H1 (cell line): Measurements from ENCODE around the gene DNAAF5. TPM values are rescaled to one million over a fixed set of nuclear protein-coding genes. Genes with fewer than 3 reads are reported as not detected.

Source experiments
- ASH2L ChIP-seq: fragments of 200-600, 300-600 bp; sonication (generic); IDR thresholded peaks from one replicate; pipeline ENCODE4 v1.7.1; 2017; ENCODE audit warnings: low read length
- ATF3 ChIP-seq: IDR thresholded peaks from 2 replicates; pipeline ENCODE4 v1.6.1; 2011; ENCODE audit warnings: low read depth, mild to moderate bottlenecking, low read length; ENCODE audit not compliant: insufficient read depth
- CBX5 ChIP-seq: fragments of 300-800, 300-1000 bp; sonication (generic); IDR thresholded peaks from 2 replicates; pipeline ENCODE4 v1.7.1; 2016; ENCODE audit warnings: antibody characterized with exemption, low read length, low read depth
- CEBPB ChIP-seq: IDR thresholded peaks from 2 replicates; pipeline ENCODE4 v1.6.1; 2012; ENCODE audit warnings: low read depth, low read length
- CHD7 ChIP-seq: fragments of 300-600 bp; sonication (generic); IDR thresholded peaks from 2 replicates; pipeline ENCODE4 v1.7.1; 2012; ENCODE audit warnings: low read length, moderate library complexity, mild to moderate bottlenecking, inconsistent platforms; ENCODE audit not compliant: insufficient replicate concordance
- KDM1A ChIP-seq: fragments of 200-600, 300-600 bp; sonication (generic); IDR thresholded peaks from 2 replicates; pipeline ENCODE4 v1.7.1; 2016; ENCODE audit warnings: mild to moderate bottlenecking, low read length, borderline replicate concordance
- RBBP5 ChIP-seq: IDR thresholded peaks from 2 replicates; pipeline ENCODE4 v1.7.1; 2012; ENCODE audit warnings: low read depth, mild to moderate bottlenecking, inconsistent platforms, low read length, moderate library complexity, borderline replicate concordance
- RFX5 ChIP-seq: IDR thresholded peaks from 2 replicates; pipeline ENCODE4 v1.6.1; 2011; ENCODE audit warnings: low read depth, low read length, improper control_type of control experiment, borderline replicate concordance
- SP1 ChIP-seq: IDR thresholded peaks from 2 replicates; pipeline ENCODE4 v1.6.1; 2011; ENCODE audit warnings: low read depth, low read length
- SP2 ChIP-seq: IDR thresholded peaks from 2 replicates; pipeline ENCODE4 v1.6.1; 2012; ENCODE audit warnings: mild to moderate bottlenecking, low read length, inconsistent platforms
- TAF1 ChIP-seq: IDR thresholded peaks from 2 replicates; pipeline ENCODE4 v1.6.1; 2011; ENCODE audit warnings: mild to moderate bottlenecking, low read depth, low read length
- ZNF274 ChIP-seq: IDR thresholded peaks from 2 replicates; pipeline ENCODE4 v1.7.0; 2012; ENCODE audit warnings: low read length, borderline replicate concordance; ENCODE audit errors: extremely low read depth
- polyA plus RNA-seq, 7 experiments: library from polyadenylated mRNA; depleted of rRNA in 3 of 7; stranded (reverse) in 5 of 7; unstranded in 2 of 7; fragments of >200 nt in 5 of 7; fragments of 200-250 nt in 2 of 7; gene quantifications; 1 replicate in 5 of 7; 2 replicates in 1 of 7; 4 replicates in 1 of 7; pipeline versions ENCODE4 v1.2.1 to v1.2.3, GENCODE V29; 2011 to 2013; ENCODE audit warnings: missing spikeins in 2 of 7, mixed read lengths in 2 of 7
- total RNA-seq: library from RNA; stranded (reverse); fragmentation: NEBNext Ultra II Directional; extraction: Animal tissue kit (Norgen Biotek cat#: 25700); gene quantifications from 2 replicates; pipeline ENCODE4 v1.2.1, GENCODE V29; 2021

The DNAAF5 gene
- total and polyA plus RNA-seq, 2 of the 8 experiments (the other 6 are each of a cell fraction or from before 2014, with no cell fraction given) = 55.1 to 95.9 TPM

GRCh38 chr7:800692-801091 is 74.2 kb downstream of the DNAAF5 start (continued):
- no peak for TF ChIP-seq CHD7
- TF ChIP-seq KDM1A = no peak
- no peak for TF ChIP-seq ZNF274
- no peak for TF ChIP-seq SP2
- no peak for TF ChIP-seq ATF3
- no peak for TF ChIP-seq RFX5
- no peak for TF ChIP-seq TAF1
- TF ChIP-seq CBX5 = no peak
- TF ChIP-seq ASH2L = no peak
- TF ChIP-seq CEBPB = no peak
- TF ChIP-seq SP1 = no peak
- no peak for TF ChIP-seq RBBP5
